Measurements from ENCODE around the gene CDHR3. TPM values are rescaled to one million over a fixed set of nuclear protein-coding genes. Genes with fewer than 3 reads are reported as not detected.

The CDHR3 gene
- total and polyA plus RNA-seq, 9 of the 15 experiments (the other 6 are each of a cell fraction or from before 2014, with no cell fraction given): 0.03 to 0.66 (median 0.24) TPM; not detected in 1

- no peak for TF ChIP-seq TCFL5 (CRISPR knock-in tag; conservative IDR thresholded peaks at IDR 0.05)
- TF ChIP-seq ZNF3 (CRISPR knock-in tag; IDR thresholded peaks at IDR 0.05): no peak
These were observed 711 bp upstream of the CDHR3 start (continued) for GRCh38 chr7:105962353-105962752.

GRCh38 chr7:105971845-105972244 lies 8.8 kb downstream of the CDHR3 start:
- H3K79me2 ChIP-seq (ENCODE audit: control insufficient read depth, insufficient read depth, low read length): no peaks in the 10 kb centered on the region
- H3K4me3 ChIP-seq: no peak overlapping the region
- no peaks in the 10 kb centered on the region for H3K9me3 ChIP-seq (replicated peaks; ENCODE audit: control insufficient read depth, insufficient read depth, low read depth, low read length)
- in situ Hi-C loops (cut with MboI) (no loop called here), intact Hi-C loops (cut with micrococcal nuclease) (no loop called here)
- no peak overlapping the region for H3K9ac ChIP-seq (ENCODE audit: insufficient read depth in 1 of 2, low read depth in 2 of 2, low read length in 2 of 2)
- CTCF ChIA-PET (ENCODE audit: low intra/inter-chr PET ratio): no interaction called here
- ATAC-seq (no peak), DNase-seq (ENCODE audit: extremely low read depth in 1 of 4, low spot score in 3 of 4) (no peak), FAIRE-seq (no peak)
- H3K27me3 ChIP-seq (ENCODE audit: control insufficient read depth in 2 of 2, insufficient read depth in 2 of 2, low read length in 2 of 2): peaks cover 28 to 42% of the 10 kb centered on the region in 2 experiments
- no peaks in the 10 kb centered on the region for H3K36me3 ChIP-seq (ENCODE audit: control insufficient read depth, insufficient read depth, low read length)
- no peak overlapping the region for H3K27ac ChIP-seq (ENCODE audit: extremely low read depth, low read depth, low read length)
- TF ChIP-seq TFE3 (CRISPR knock-in tag; IDR thresholded peaks at IDR 0.05): peak; percentile 48; the same call in 1 of the 2 replicates
- TF ChIP-seq ZNF830 (CRISPR knock-in tag; IDR thresholded peaks at IDR 0.05): no peak
- H4K20me1 ChIP-seq (replicated peaks; ENCODE audit: control insufficient read depth, insufficient read depth, low read length): no peaks in the 10 kb centered on the region
- H3K9me1 ChIP-seq (ENCODE audit: control insufficient read depth, insufficient read depth, low read length): no peaks in the 10 kb centered on the region
- POLR2A ChIA-PET: interaction anchor here (1.2 to 1.5 kb wide), 3 partner anchors 11 to 19 kb away, joined by 3 to 10 read pairs (median 4); no protein-coding TSS in a partner anchor
- H2AFZ ChIP-seq (ENCODE audit: low read depth, low read length): no peak overlapping the region
- BruUV-seq (replicated peaks): no TSS peak
- no peak overlapping the region for H3K4me2 ChIP-seq (ENCODE audit: insufficient read depth, low read length)
- WGBS (ENCODE audit: insufficient coverage, low coverage, missing lambda C conversion rate): 0% methylated on average over 2 of the region's 2 CpGs
- H3K4me1 ChIP-seq (replicated peaks in 1 of 2; ENCODE audit: control insufficient read depth in 2 of 2, insufficient read depth in 2 of 2, low read length in 2 of 2): no peaks in the 10 kb centered on the region

Measured in K562 (cell line).